GM19023 (cell line): Measurements from ENCODE around the gene SLX9.

Experiments used
- ATAC-seq: cut with Tn5 transposase; IDR thresholded peaks from one replicate; pipeline ENCODE4 v1.9.1; 2021; ENCODE audit warnings: mild to moderate bottlenecking, moderate library complexity; ENCODE audit not compliant: unreplicated experiment

Gene SLX9

DNA sequence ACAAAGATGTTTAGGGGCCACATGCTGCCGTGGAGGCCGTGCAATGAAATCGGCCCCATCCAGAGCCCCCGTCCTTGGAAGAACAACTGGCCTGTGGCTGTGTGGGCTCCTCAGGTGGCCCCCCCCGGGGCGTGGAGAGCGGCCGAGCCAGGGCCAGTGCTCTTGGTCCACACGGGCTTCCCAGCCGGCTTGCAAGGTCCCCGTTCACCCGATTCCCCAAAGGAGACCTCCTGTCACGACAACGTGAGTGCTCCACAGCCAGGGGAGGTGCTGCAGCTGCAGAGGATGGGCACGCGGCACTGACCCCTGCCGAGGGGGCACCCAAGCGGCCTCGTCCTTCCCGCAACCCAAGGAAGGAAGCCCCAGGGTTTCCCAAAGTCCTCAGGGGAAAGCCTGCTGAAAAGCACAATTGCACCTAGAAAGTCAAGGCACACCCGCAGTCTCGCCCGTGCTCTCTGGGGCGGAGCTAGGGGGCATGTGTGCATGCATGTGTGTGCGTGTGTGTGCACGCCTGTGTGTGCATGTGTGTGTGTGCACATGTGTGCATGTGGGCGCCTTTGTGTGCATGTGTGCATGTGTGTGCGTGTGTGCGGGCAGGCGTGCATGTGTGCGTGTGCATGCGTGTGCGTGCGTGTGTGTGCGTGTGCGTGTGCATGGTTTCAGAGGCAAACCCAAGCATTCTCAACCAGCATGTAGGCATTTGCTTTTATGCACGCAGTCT is 48.2 kb downstream of the SLX9 start:
- no peak for ATAC-seq

- no peak for ATAC-seq
These were observed 49.0 kb downstream of the SLX9 start for GRCh38 chr21:44988607-44989536.

GRCh38 chr21:44989537-44989886 is 49.7 kb downstream of the SLX9 start:
- ATAC-seq = no peak

GRCh38 chr21:44989943-44990780 is 50.3 kb downstream of the SLX9 start:
- ATAC-seq = no peak

DNA sequence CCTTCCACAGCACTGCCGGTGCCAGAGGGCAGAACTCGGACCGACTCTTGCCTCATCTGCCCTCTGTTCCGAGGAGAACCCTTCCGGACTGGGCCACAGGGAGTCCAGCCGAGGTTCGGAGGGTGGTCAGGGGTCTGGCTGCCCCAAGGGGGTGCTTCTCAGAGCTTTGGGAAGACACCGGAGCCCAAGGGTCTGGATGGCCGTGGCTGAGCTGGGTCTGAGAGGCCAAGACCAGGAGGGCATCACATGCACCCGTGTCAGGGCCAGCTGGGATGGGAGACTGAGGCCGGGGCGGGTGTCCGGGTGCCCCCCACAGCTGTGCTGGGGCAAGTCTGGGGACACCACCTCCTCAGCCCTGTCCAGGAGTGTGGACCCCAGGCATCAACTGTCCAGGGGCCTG is 51.1 kb downstream of the SLX9 start:
- ATAC-seq = no peak

GRCh38 chr21:44991538-44992483 is 52.0 kb downstream of the SLX9 start:
- no peak for ATAC-seq

DNA sequence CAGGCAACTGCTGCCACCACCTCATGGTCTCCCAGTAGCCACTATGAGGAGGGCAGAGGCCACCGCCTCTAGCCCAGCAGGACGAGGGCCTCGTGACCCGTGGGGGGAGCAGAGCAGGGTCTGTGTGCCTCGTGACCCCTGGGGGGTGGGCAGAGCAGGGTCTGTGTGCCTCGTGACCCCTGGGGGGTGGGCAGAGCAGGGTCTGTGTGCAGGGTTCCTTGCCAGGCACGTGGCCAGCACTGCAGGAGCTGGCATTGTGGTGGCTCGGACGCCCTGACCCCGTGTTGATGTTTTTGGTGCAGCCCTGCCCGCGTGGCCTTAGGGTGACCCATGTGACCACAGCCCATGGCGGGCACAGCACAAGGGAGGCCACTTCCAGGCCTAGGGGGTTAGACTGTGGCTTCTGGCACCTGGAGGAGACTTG is 52.8 kb downstream of the SLX9 start:
- ATAC-seq = no peak

- no peak for ATAC-seq
These were observed 53.7 kb downstream of the SLX9 start for GRCh38 chr21:44993321-44994046.

- no peak for ATAC-seq
These were observed 54.3 kb downstream of the SLX9 start for GRCh38 chr21:44994047-44994694.

DNA sequence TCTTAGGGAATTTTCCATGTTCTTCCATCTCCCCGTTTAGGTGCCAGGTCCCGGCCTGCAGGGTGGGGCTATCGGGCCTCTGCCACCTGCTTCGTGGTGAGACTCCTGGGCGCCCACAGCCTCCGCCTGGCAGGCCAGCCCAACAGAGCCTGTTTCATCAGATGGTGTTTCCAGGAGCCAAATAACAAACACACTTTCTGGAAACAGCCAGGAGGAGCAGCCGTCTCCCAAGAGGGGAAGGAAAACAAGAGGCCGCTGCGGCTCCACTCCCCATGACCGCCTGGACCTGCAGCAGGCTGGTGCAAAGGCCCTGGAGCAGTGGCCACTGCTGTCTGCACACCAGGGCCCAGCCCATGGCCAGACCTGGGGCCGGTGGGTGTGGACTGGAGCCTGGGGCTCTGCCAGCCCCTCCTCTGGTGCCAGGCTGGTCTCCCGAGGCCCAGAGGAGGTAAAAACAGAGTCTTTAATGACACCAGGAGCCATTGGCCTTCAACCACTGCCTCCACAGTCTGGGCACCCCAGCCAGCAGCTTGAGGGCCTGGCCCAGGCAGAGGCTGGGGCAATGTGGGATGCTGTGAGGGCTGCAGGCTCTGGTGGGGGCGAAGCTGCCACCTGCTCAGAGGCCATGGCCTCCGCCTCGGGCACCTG is 55.0 kb downstream of the SLX9 start:
- no peak for ATAC-seq

GRCh38 chr21:44995343-44995941 is 55.6 kb downstream of the SLX9 start:
- no peak for ATAC-seq

- no peak for ATAC-seq
These were observed 56.3 kb downstream of the SLX9 start for GRCh38 chr21:44996096-44996495.

GRCh38 chr21:44996501-44996921 is 56.7 kb downstream of the SLX9 start:
- ATAC-seq = no peak

DNA sequence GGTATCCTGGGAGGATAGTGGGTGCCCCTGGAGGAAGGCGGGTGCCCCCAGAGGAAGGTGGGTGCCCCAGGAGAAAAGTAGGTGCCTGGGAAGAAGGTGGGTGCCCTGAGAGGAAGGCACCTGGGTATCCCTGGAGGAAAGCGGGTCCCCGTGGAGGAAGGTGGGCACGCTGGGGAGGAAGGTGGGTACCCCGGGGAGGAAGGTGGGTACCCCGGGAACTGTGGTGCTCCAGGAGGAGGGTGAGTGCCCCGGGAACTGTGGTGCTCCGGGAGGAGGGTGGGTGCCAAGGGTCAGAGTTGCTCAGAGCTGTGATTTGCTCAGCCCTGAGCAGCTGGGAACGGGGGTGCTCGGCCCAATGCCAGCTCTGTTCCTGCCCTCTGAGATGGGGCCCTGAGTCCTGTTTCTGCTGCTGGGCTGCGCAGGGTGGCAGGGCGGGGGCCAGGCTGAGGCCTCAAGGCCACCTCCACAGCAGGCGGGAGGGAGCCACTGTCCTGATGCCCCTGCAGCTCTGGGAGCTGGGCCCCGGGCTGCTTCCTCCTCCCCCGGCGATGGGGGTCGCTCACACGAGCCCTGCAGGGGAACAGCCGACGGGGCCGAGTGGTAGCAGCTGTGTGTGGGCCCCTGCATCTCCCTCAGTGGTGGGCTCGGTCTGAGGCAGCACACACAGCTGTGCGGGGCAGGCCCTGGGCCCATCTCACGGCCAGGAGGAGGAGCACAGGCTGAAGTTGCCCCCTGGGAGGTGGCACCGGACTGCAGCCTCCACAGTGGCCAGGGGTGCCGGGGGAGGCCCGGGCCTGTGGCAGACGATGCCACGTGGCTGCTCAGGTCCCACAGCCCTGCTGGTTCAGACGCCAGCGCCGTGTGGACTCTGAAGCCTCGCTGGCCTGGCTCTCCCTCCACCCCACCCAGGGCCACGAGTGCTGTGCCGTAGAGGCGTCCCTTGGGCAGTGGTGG is 57.4 kb downstream of the SLX9 start:
- no peak for ATAC-seq

GRCh38 chr21:44998086-44998620 is 58.3 kb downstream of the SLX9 start:
- no peak for ATAC-seq

- ATAC-seq = no peak
These were observed 59.0 kb downstream of the SLX9 start for GRCh38 chr21:44998621-44999427.
